Fibroblast of pulmonary artery (primary cell): ENCODE results near the gene CCDC73.

Source experiments
- DNase-seq: peaks from one replicate; pipeline ENCODE4 v3.0.0-alpha.2; 2010; ENCODE audit warnings: low read depth
- H3K4me3 ChIP-seq: replicated peaks from 2 replicates; pipeline ENCODE4 v1.5.1; 2011; ENCODE audit warnings: low read depth, mild to moderate bottlenecking, control low read depth, low read length, moderate library complexity
- TF ChIP-seq, protein P1 (sequence below): IDR thresholded peaks from 2 replicates; pipeline ENCODE4 v1.5.1; 2011; ENCODE audit warnings: mild to moderate bottlenecking, control low read depth, low read length, inconsistent platforms; ENCODE audit errors: missing control alignments

Gene CCDC73

DNA sequence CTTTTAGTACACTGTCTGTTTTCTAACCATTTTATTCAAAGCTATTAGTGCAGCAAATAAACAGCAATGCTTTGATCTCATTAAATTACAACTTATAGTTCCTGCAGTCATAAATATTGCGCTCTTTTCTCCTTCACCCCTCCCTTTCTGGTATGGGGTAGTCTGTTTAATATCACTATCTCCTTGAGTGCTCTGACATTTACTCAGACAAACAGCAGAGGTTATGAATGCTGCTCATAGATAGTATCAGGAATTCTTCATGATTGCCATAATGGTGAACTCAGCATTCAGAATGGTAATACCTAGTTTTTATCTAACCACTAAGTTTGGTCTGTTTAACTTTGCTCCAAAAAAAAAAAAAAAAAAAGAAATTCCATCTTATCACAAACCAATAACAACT lies 123.4 kb downstream of the CCDC73 start:
- DNase-seq, result peak; percentile 8
- no peak overlapping the region for H3K4me3 ChIP-seq
- TF ChIP-seq, protein P1, sequence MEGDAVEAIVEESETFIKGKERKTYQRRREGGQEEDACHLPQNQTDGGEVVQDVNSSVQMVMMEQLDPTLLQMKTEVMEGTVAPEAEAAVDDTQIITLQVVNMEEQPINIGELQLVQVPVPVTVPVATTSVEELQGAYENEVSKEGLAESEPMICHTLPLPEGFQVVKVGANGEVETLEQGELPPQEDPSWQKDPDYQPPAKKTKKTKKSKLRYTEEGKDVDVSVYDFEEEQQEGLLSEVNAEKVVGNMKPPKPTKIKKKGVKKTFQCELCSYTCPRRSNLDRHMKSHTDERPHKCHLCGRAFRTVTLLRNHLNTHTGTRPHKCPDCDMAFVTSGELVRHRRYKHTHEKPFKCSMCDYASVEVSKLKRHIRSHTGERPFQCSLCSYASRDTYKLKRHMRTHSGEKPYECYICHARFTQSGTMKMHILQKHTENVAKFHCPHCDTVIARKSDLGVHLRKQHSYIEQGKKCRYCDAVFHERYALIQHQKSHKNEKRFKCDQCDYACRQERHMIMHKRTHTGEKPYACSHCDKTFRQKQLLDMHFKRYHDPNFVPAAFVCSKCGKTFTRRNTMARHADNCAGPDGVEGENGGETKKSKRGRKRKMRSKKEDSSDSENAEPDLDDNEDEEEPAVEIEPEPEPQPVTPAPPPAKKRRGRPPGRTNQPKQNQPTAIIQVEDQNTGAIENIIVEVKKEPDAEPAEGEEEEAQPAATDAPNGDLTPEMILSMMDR, result no peak

DNA sequence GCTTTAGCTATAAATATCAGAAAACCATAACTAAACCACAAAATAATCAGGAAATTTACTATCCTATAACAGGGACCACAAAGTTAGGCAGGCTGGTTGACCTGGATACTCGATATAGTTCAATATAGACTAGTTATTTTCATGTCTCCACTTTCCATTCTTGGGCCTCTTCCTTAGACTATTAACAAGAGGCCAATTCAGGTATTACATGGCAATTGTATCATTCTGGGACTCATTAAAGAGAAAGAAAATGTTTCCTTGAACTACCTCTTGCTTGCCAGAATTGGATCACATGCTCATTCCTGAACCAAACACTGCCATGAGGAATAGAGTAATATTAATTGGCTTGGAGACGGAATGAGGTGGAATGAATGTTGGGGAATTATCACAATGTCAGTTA lies 134.8 kb downstream of the CCDC73 start:
- TF ChIP-seq, protein P1, result no peak
- DNase-seq, result no peak
- H3K4me3 ChIP-seq, result no peak overlapping the region

DNA sequence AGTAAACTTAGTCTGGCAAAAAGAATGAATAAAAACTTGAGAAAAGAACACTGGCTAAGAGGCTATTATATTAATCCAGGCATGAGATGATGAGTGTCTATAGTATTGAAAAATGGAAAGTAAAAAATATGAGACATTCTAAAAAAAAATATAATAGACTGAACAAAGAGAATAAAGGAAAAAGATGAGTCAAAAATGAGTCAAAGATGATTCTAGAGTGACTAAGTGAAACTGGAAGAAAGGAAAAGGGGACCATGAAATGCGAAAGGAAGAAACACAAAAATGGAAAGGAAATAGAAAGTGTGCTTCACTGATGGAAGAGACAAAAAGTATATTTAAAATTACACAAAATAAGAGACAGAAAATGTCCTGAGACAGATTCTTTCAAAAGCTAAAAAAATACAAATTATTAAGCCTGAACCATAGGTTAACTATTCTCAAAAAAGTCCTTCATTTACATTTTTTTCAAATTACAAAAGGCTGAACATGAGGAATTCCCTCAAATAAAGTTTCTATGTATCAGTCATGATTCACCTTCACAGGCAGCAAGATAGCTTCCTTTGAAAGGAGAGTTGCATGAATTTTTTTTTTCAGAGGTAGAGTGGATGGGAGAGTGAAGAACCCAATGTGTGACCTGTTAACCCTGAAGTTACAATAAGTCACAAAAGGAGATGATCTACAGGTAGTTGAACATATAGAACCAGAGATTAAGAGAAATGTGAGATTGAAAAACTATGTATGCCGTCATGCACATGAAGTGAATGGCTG lies 135.6 kb downstream of the CCDC73 start:
- DNase-seq, result peak; percentile 25
- TF ChIP-seq, protein P1, result no peak
- H3K4me3 ChIP-seq, result no peak overlapping the region

- H3K4me3 ChIP-seq, result no peak overlapping the region
- TF ChIP-seq, protein P1, result no peak
- peak; percentile 42 for DNase-seq
Measured at GRCh38 chr11:32643526-32643925, 150.9 kb downstream of the CCDC73 start.

- TF ChIP-seq, protein P1, result no peak
- DNase-seq, result no peak
- H3K4me3 ChIP-seq, result no peak overlapping the region
Measured at GRCh38 chr11:32641361-32641760, 153.1 kb downstream of the CCDC73 start.

- no peak overlapping the region for H3K4me3 ChIP-seq
- DNase-seq, result no peak
- TF ChIP-seq, protein P1, result no peak
Measured at GRCh38 chr11:32635819-32636218, 158.6 kb downstream of the CCDC73 start.

- TF ChIP-seq, protein P1, result no peak
- no peak for DNase-seq
- H3K4me3 ChIP-seq, result no peak overlapping the region
Measured at GRCh38 chr11:32630844-32631243, 163.6 kb downstream of the CCDC73 start.
